Neural progenitor cell (in vitro differentiated cells): ENCODE measurements around the gene ATR. TPM values are rescaled to one million over a fixed set of nuclear protein-coding genes. Genes with fewer than 3 reads are reported as not detected.
"Not testable (repeated sequence)": the region's sequence is repeated elsewhere in the genome, so short reads cannot be mapped to it uniquely, and the experiment has no call there.

Experiments
- DNase-seq: peaks from one replicate; pipeline ENCODE4 v3.0.0-alpha.2; 2016; ENCODE audit warnings: low spot score
- H2AFZ ChIP-seq: fragments of 200-600 bp; sonication (generic); replicated peaks from 2 replicates; pipeline ENCODE4 v1.6.1; 2016; ENCODE audit warnings: antibody characterized with exemption
- H3F3A ChIP-seq: fragments of 200-600 bp; sonication (generic); 2 replicates; pipeline ENCODE4 v1.6.1; 2016; ENCODE audit warnings: antibody characterized with exemption, low read depth
- H3K27ac ChIP-seq: fragments of 200-600 bp; sonication (generic); 2 replicates; pipeline ENCODE4 v1.5.1; 2016; ENCODE audit warnings: mild to moderate bottlenecking
- H3K27me3 ChIP-seq: fragments of 200-600 bp; sonication (generic); 2 replicates; pipeline ENCODE4 v1.6.1; 2016; ENCODE audit warnings: mild to moderate bottlenecking, moderate library complexity
- H3K36me3 ChIP-seq: fragments of 200-600 bp; sonication (generic); 2 replicates; pipeline ENCODE4 v1.5.1; 2016
- H3K4me1 ChIP-seq: fragments of 200-600 bp; sonication (generic); 2 replicates; pipeline ENCODE4 v1.6.1; 2016; ENCODE audit warnings: mixed run types
- H3K4me2 ChIP-seq: fragments of 200-600 bp; sonication (generic); 2 replicates; pipeline ENCODE4 v1.6.1; 2016
- H3K4me3 ChIP-seq: fragments of 200-600 bp; sonication (generic); 2 replicates; pipeline ENCODE4 v1.5.1; 2016
- H3K79me2 ChIP-seq: fragments of 200-600 bp; sonication (generic); 2 replicates; pipeline ENCODE4 v1.6.1; 2016; ENCODE audit warnings: low read depth
- H3K9ac ChIP-seq: fragments of 200-600 bp; sonication (generic); 2 replicates; pipeline ENCODE4 v1.6.1; 2016
- H3K9me3 ChIP-seq: fragments of 200-600 bp; sonication (generic); 2 replicates; pipeline ENCODE4 v1.5.1; 2016; ENCODE audit warnings: low read depth
- H4K20me1 ChIP-seq: fragments of 200-600 bp; sonication (generic); 2 replicates; pipeline ENCODE4 v1.6.1; 2016; ENCODE audit warnings: low read depth
- H3K27ac Mint-ChIP-seq: 3 replicates; pipeline ENCODE4 v1.8.0; 2021; ENCODE audit warnings: mixed read lengths
- H3K27me3 Mint-ChIP-seq: 2 replicates; pipeline ENCODE4 v1.8.0; 2022; ENCODE audit warnings: low read depth, mild to moderate bottlenecking, inconsistent platforms, moderate library complexity, mixed read lengths; ENCODE audit not compliant: insufficient read depth
- H3K36me3 Mint-ChIP-seq: 3 replicates; pipeline ENCODE4 v1.8.0; 2021; ENCODE audit warnings: mixed read lengths
- H3K4me1 Mint-ChIP-seq: 3 replicates; pipeline ENCODE4 v1.8.0; 2021; ENCODE audit warnings: mixed read lengths
- H3K4me3 Mint-ChIP-seq: 3 replicates; pipeline ENCODE4 v1.8.0; 2021; ENCODE audit warnings: mild to moderate bottlenecking, moderate library complexity, mixed read lengths
- H3K9me3 Mint-ChIP-seq: 3 replicates; pipeline ENCODE4 v1.8.0; 2020; ENCODE audit warnings: mixed read lengths
- CTCF ChIP-seq: fragments of 200-600 bp; sonication (generic); IDR thresholded peaks from 2 replicates; pipeline ENCODE4 v1.5.1; 2017; ENCODE audit warnings: antibody characterized with exemption, mild to moderate bottlenecking
- EZH2 ChIP-seq: fragments of 200-600 bp; sonication (generic); IDR thresholded peaks from 2 replicates; pipeline ENCODE4 v1.6.1; 2017; ENCODE audit warnings: antibody characterized with exemption, mild to moderate bottlenecking, moderate library complexity
- EZH2phosphoT487 ChIP-seq: fragments of 200-600 bp; sonication (generic); IDR thresholded peaks from 2 replicates; pipeline ENCODE4 v1.6.1; 2017; ENCODE audit warnings: antibody characterized with exemption
- total RNA-seq: library from RNA; depleted of rRNA; stranded (reverse); fragments of >200 nt; gene quantifications from 2 replicates; pipeline ENCODE4 v1.2.3, GENCODE V29; 2015; ENCODE audit warnings: low replicate concordance

The ATR gene
- total RNA-seq, 1 donor from 2014 or later = 48.4 TPM

DNA sequence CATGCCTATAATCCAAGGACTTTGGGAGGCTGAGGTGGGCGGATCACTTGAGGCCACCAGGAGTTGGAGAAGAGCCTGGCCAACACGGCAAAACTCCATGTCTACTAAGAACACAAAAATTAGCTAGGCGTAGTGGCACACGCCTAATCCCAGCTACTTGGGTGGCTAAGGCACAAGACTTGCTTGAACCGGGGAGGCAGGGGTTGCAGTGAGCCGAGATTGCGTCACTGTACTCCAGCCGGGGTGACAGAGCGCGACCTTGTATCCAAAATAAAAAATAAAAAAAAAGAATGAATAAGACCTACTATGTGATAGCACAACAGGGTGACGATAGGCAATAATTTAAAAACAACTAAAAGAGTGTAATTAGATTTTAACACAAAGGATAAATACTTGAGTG, 134.2 kb downstream of the ATR start:
- H2AFZ ChIP-seq = no peak overlapping the region
- Mint-ChIP-seq H3K36me3 (peaks cover 13% of the 10 kb centered on the region), H3K27me3 (peaks cover 4% of the 10 kb centered on the region), H3K4me1 (peaks cover 23% of the 10 kb centered on the region), H3K9me3 (peaks cover 8% of the 10 kb centered on the region), H3K27ac (no peak overlapping the region), H3K4me3 (no peak overlapping the region)
- no peak overlapping the region for H3K4me2 ChIP-seq
- H3K9me3 ChIP-seq = no peaks in the 10 kb centered on the region
- no peak overlapping the region for H3K9ac ChIP-seq
- peaks cover 82% of the 10 kb centered on the region for H3K79me2 ChIP-seq
- no peak for DNase-seq
- H3K36me3 ChIP-seq = no peaks in the 10 kb centered on the region
- no peak overlapping the region for H3K27ac ChIP-seq
- peaks cover 5% of the 10 kb centered on the region for H3F3A ChIP-seq
- peaks cover 17% of the 10 kb centered on the region for H3K4me1 ChIP-seq
- TF ChIP-seq EZH2 (no peak), CTCF (no peak), EZH2phosphoT487 (no peak)
- H3K27me3 ChIP-seq = no peaks in the 10 kb centered on the region
- H4K20me1 ChIP-seq = peaks cover 4% of the 10 kb centered on the region
- no peak overlapping the region for H3K4me3 ChIP-seq

GRCh38 chr3:142443060-142443459, 135.5 kb downstream of the ATR start:
- H3K9me3 Mint-ChIP-seq, H3K4me2 ChIP-seq, H3K4me3 Mint-ChIP-seq, H3K27me3 Mint-ChIP-seq, H3K27ac Mint-ChIP-seq, H3K27ac ChIP-seq, H3K36me3 ChIP-seq, H3K9me3 ChIP-seq, H3K9ac ChIP-seq, H3K27me3 ChIP-seq, H4K20me1 ChIP-seq, H3F3A ChIP-seq, DNase-seq, H2AFZ ChIP-seq, H3K4me3 ChIP-seq: not testable (repeated sequence)
- peaks cover 10% of the 10 kb centered on the region for H3K4me1 ChIP-seq
- peaks cover 92% of the 10 kb centered on the region for H3K79me2 ChIP-seq
- H3K36me3 Mint-ChIP-seq = peaks cover 17% of the 10 kb centered on the region
- H3K4me1 Mint-ChIP-seq = peaks cover 23% of the 10 kb centered on the region

- H2AFZ ChIP-seq, H3K4me3 ChIP-seq, H3K36me3 ChIP-seq, H3F3A ChIP-seq, H3K27ac Mint-ChIP-seq, H3K9me3 ChIP-seq, H3K4me1 Mint-ChIP-seq, H3K27ac ChIP-seq, H3K27me3 ChIP-seq, H3K9ac ChIP-seq, H3K4me2 ChIP-seq, H3K27me3 Mint-ChIP-seq, H4K20me1 ChIP-seq, DNase-seq, H3K4me3 Mint-ChIP-seq, H3K4me1 ChIP-seq: not testable (repeated sequence)
- H3K36me3 Mint-ChIP-seq = peaks cover 20% of the 10 kb centered on the region
- peaks cover 13% of the 10 kb centered on the region for H3K9me3 Mint-ChIP-seq
- peaks cover 95% of the 10 kb centered on the region for H3K79me2 ChIP-seq
Observed at GRCh38 chr3:142439499-142440220, 138.9 kb downstream of the ATR start.

- H3K36me3 Mint-ChIP-seq = peaks cover 14% of the 10 kb centered on the region
- DNase-seq, H3K27ac ChIP-seq, H3K4me3 Mint-ChIP-seq, H4K20me1 ChIP-seq, H2AFZ ChIP-seq, H3K4me3 ChIP-seq, H3K9me3 Mint-ChIP-seq, H3K9me3 ChIP-seq, H3K36me3 ChIP-seq, H3K9ac ChIP-seq, H3K27me3 Mint-ChIP-seq, H3K4me1 ChIP-seq, H3F3A ChIP-seq, H3K27me3 ChIP-seq, H3K4me1 Mint-ChIP-seq, H3K4me2 ChIP-seq, H3K27ac Mint-ChIP-seq: not testable (repeated sequence)
- H3K79me2 ChIP-seq = peaks cover 90% of the 10 kb centered on the region
Observed at GRCh38 chr3:142438096-142438495, 140.4 kb downstream of the ATR start.
